SK-N-MC (cell line): ENCODE results near the gene ESYT2.

Experiments
- DNase-seq: peaks from one replicate; pipeline ENCODE4 v3.0.0-alpha.2; 2011; ENCODE audit warnings: low read depth, low spot score
- H3K27ac ChIP-seq: fragments of 200-600 bp; sonication (generic); 2 replicates; pipeline ENCODE4 v1.5.1; 2016; ENCODE audit warnings: mixed run types
- H3K36me3 ChIP-seq: fragments of 200-600 bp; sonication (generic); 2 replicates; pipeline ENCODE4 v1.6.1; 2017; ENCODE audit warnings: antibody characterized with exemption, low read length, mixed read lengths; ENCODE audit not compliant: insufficient read depth
- H3K4me3 ChIP-seq: fragments of 200-600 bp; sonication (generic); 2 replicates; pipeline ENCODE4 v1.5.1; 2016
- H3K9ac ChIP-seq: fragments of 200-600 bp; sonication (generic); 2 replicates; pipeline ENCODE4 v1.8.0; 2017; ENCODE audit warnings: mixed run types, mixed read lengths; ENCODE audit not compliant: insufficient read length
- H3K9me3 ChIP-seq: fragments of 200-600 bp; sonication (generic); 2 replicates; pipeline ENCODE4 v1.6.1; 2017; ENCODE audit warnings: low read depth, mild to moderate bottlenecking, antibody characterized with exemption, low read length, moderate library complexity, mixed read lengths
- EZH2 ChIP-seq: fragments of 200-600 bp; sonication (generic); IDR thresholded peaks from one replicate; pipeline ENCODE4 v1.6.1; 2017; ENCODE audit warnings: antibody characterized with exemption
- FOXP2 ChIP-seq: optimal IDR thresholded peaks from 2 replicates; pipeline ENCODE3; 2011; ENCODE audit warnings: mild to moderate bottlenecking, moderate library complexity; ENCODE audit not compliant: insufficient read depth; ENCODE audit errors: extremely low read length, control extremely low read depth
- POLR2AphosphoS5 ChIP-seq: IDR thresholded peaks from 2 replicates; pipeline ENCODE4 v1.6.1; 2012; ENCODE audit warnings: mild to moderate bottlenecking, low read depth, low read length, borderline replicate concordance

The ESYT2 gene

DNA sequence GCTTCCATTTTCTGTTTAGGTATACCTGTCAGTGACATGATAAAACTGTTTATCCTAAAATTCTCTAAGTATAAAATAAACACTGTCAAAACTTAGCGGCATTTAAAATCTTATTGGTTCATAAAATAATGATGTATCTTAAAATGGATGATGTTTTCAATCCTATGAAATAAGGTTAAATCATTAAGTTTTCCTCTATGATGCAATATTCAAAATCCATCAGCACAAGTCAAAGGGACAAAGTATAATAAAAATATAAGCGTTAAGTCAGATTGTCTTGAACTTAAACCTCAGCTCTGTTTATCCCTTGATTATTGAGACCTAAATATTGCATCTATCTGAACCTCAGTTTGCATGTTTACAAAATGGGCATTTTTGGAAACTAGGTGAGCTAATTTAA is 78.1 kb downstream of the ESYT2 start:
- no peak for TF ChIP-seq POLR2AphosphoS5
- TF ChIP-seq EZH2 = no peak
- TF ChIP-seq FOXP2 = no peak
- Histone ChIP-seq H3K9ac (no peak overlapping the region), H3K4me3 (no peak overlapping the region), H3K36me3 (no peaks in the 10 kb centered on the region), H3K27ac (no peak overlapping the region), H3K9me3 (no peaks in the 10 kb centered on the region)
- DNase-seq = no peak

GRCh38 chr7:158750702-158751101 is 78.6 kb downstream of the ESYT2 start:
- TF ChIP-seq POLR2AphosphoS5 = no peak
- no peak for TF ChIP-seq EZH2
- no peak for TF ChIP-seq FOXP2
- H3K4me3 ChIP-seq = no peak overlapping the region
- DNase-seq = no peak
- no peaks in the 10 kb centered on the region for H3K9me3 ChIP-seq
- H3K36me3 ChIP-seq = no peaks in the 10 kb centered on the region
- H3K9ac ChIP-seq = no peak overlapping the region
- no peak overlapping the region for H3K27ac ChIP-seq

- no peak overlapping the region for H3K27ac ChIP-seq
- TF ChIP-seq POLR2AphosphoS5 (no peak), EZH2 (no peak), FOXP2 (no peak)
- no peak overlapping the region for H3K4me3 ChIP-seq
- no peak for DNase-seq
- H3K36me3 ChIP-seq = no peaks in the 10 kb centered on the region
- H3K9ac ChIP-seq = no peak overlapping the region
- no peaks in the 10 kb centered on the region for H3K9me3 ChIP-seq
These were observed 79.9 kb downstream of the ESYT2 start for GRCh38 chr7:158749396-158749795.

DNA sequence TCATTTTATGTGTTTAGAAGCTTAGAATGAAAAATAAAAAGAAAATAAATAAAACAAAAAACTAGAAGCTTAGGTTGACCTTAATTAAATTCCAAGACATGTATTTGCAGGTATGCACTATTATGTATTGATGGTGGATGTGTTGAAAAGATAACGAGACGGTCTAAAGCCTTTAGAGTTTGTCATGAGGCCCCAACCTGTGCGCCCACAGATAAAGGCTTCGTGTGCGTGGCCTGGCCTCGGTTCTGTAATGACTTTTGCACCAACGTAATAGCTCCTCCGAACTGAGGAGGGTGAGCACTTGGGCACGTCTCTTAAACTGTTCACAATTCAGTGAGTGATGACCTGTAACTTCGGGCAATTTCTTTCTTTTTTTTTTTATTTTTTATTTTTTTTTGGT is 81.0 kb downstream of the ESYT2 start:
- no peaks in the 10 kb centered on the region; the same call in 1 of the 2 replicates for H3K36me3 ChIP-seq
- H3K27ac ChIP-seq = no peak overlapping the region
- no peak for DNase-seq
- no peak overlapping the region for H3K9ac ChIP-seq
- no peak for TF ChIP-seq POLR2AphosphoS5
- TF ChIP-seq EZH2 = no peak
- no peak for TF ChIP-seq FOXP2
- H3K4me3 ChIP-seq = no peak overlapping the region
- no peaks in the 10 kb centered on the region for H3K9me3 ChIP-seq

- no peaks in the 10 kb centered on the region for H3K9me3 ChIP-seq
- no peaks in the 10 kb centered on the region; the same call in 1 of the 2 replicates for H3K36me3 ChIP-seq
- TF ChIP-seq POLR2AphosphoS5 (no peak), FOXP2 (no peak), EZH2 (no peak)
These were observed 81.9 kb downstream of the ESYT2 start for GRCh38 chr7:158747408-158747807.

DNA sequence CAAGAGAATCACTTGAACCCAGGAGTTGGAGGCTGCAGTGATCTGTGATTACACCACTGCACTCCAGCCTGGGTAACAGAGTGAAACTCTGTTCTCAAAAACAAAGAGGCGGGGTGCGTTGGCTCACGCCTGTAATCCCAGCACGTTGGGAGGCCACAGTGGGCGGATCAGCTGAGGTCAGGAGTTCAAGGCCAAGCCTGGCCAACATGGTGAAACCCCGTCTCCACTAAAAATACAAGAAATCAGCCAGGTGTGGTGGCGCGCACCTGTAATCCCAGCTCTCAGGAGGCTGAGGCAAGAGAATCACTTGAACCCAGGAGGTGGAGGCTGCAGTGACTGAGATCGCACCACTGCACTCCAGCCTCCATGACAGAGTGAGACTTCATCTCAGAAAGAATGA is 82.4 kb downstream of the ESYT2 start:
- no peak for DNase-seq

More at GRCh38 chr7:158747408-158747807, 81.9 kb downstream of the ESYT2 start:
- DNase-seq = no peak
- Histone ChIP-seq H3K27ac (no peak overlapping the region), H3K9ac (no peak overlapping the region), H3K4me3 (no peak overlapping the region)

DNA sequence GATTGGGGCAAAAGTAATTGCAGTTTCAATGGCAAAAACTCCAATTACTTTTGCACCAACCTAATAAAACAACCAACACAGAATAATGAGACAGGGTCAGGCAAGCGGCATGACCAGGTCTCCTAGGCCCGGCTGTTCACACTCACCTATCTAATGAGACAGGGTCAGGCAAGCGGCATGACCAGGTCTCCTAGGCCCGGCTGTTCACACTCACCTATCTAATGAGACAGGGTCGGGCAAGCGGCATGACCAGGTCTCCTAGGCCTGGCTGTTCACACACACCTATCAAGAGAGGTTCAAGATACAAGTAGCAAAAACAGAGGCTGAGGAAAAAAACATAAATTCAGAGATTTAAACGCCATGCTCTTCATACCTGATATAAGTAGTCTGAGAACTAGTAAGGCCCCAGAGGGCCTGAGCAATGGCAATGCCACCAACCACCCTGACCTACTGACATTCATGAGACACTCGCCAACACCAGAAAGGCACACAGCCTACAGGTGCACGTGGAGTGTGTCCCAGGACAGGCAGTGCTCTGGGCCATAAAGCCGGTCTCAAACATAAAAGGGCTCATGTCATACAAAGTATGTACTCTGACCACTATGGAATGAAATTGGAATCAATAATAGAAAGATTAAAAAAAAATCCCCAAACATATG is 84.1 kb downstream of the ESYT2 start:
- DNase-seq = no peak
- Histone ChIP-seq H3K27ac (no peak overlapping the region), H3K36me3 (peaks cover 14% of the 10 kb centered on the region; the same call in 1 of the 2 replicates), H3K9me3 (no peaks in the 10 kb centered on the region), H3K4me3 (no peak overlapping the region), H3K9ac (no peak overlapping the region)
- no peak for TF ChIP-seq FOXP2
- no peak for TF ChIP-seq EZH2
- no peak for TF ChIP-seq POLR2AphosphoS5

More for the DNA sequence above, 82.4 kb downstream of the ESYT2 start:
- TF ChIP-seq EZH2 = no peak
- no peak for TF ChIP-seq FOXP2
- TF ChIP-seq POLR2AphosphoS5 = no peak
- H3K36me3 ChIP-seq = no peaks in the 10 kb centered on the region; the same call in 1 of the 2 replicates
- no peaks in the 10 kb centered on the region for H3K9me3 ChIP-seq
- H3K4me3 ChIP-seq = no peak overlapping the region
- no peak overlapping the region for H3K27ac ChIP-seq
- no peak overlapping the region for H3K9ac ChIP-seq

- Histone ChIP-seq H3K9ac (no peak overlapping the region), H3K4me3 (no peak overlapping the region), H3K9me3 (no peaks in the 10 kb centered on the region), H3K27ac (no peak overlapping the region), H3K36me3 (peaks cover 17% of the 10 kb centered on the region; the same call in 1 of the 2 replicates)
- DNase-seq = no peak
- TF ChIP-seq EZH2 = no peak
- no peak for TF ChIP-seq POLR2AphosphoS5
- no peak for TF ChIP-seq FOXP2
These were observed 85.2 kb downstream of the ESYT2 start for GRCh38 chr7:158744070-158744469.

DNA sequence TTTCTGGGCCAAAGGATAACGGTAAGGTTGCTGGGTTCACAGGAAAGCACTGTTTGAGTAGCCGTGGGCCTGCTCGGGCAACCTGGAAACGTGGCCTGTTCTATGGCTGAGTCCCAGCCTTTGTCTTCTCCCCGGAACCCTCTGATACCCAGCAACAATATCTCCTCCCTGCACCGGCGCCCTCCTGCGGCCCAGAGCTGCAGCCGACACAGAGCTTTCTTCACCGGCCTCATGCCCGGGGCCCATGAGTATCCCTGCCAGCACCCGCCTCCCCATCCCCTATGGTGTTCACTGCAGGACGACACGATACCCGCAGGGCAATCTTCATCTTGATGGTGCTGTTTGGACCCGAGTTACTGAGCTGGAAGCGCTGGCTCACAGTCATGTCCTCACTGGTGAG is 86.1 kb downstream of the ESYT2 start:
- no peak for TF ChIP-seq POLR2AphosphoS5
- no peak for TF ChIP-seq EZH2
- no peak for TF ChIP-seq FOXP2
- no peak for DNase-seq
- Histone ChIP-seq H3K4me3 (no peak overlapping the region), H3K9me3 (no peaks in the 10 kb centered on the region), H3K9ac (no peak overlapping the region), H3K27ac (no peak overlapping the region), H3K36me3 (peaks cover 17% of the 10 kb centered on the region; the same call in 1 of the 2 replicates)

- no peaks in the 10 kb centered on the region for H3K9me3 ChIP-seq
- no peak overlapping the region for H3K9ac ChIP-seq
- no peak overlapping the region for H3K4me3 ChIP-seq
- peaks cover 17% of the 10 kb centered on the region; the same call in 1 of the 2 replicates for H3K36me3 ChIP-seq
- no peak overlapping the region for H3K27ac ChIP-seq
- no peak for TF ChIP-seq FOXP2
- no peak for TF ChIP-seq POLR2AphosphoS5
- no peak for TF ChIP-seq EZH2
- DNase-seq = no peak
These were observed 87.1 kb downstream of the ESYT2 start for GRCh38 chr7:158742065-158742821.
